ENCODE data around the gene PGC. TPM values are rescaled to one million over a fixed set of nuclear protein-coding genes. Genes with fewer than 3 reads are reported as not detected.

The PGC gene
- total RNA-seq, 1 donor from 2014 or later: not detected

DNA sequence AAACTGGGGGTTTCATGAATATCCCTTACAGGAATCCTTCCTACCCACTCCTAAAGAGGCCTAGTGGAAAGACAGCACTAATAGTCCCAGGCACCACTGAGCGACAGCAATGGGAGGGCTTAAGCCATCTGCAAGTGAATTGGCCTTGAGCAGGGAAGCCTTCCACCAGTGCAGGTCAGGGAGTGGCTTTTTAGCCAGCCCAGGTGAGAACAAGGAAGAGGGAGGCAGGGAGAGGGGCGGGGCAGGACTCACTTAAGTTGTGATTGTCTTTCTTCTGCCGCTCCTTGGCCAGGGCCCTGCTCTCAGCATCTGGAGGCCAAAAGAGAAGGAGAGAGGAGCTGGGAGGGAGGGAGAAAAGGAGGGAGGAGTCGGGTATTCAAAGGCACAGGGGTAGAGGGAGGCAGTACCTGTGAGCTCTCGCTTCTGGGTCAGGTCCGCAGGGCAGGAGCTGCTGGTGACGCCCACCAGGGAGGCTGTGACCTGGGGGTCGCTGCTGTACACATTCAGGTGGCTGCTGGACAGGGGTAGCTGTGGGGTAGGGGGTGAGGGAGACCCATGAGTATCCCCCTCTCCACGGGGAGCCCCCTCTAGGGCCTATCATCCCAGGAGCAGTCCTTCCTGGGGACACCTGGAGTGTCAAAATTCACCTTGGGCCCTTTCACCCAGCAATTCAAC, 59.6 kb downstream of the PGC start:
- Mint-ChIP-seq H3K4me3 (ENCODE audit: unreplicated experiment) (no peak overlapping the region), H3K27me3 (ENCODE audit: unreplicated experiment) (peaks cover 2% of the 10 kb centered on the region), H3K4me1 (ENCODE audit: low read depth, unreplicated experiment) (no peaks in the 10 kb centered on the region), H3K9me3 (ENCODE audit: unreplicated experiment) (no peaks in the 10 kb centered on the region), H3K27ac (ENCODE audit: unreplicated experiment) (no peak overlapping the region), H3K36me3 (ENCODE audit: unreplicated experiment) (no peaks in the 10 kb centered on the region)
- DNase-seq: no peak
- TF ChIP-seq, protein P1, sequence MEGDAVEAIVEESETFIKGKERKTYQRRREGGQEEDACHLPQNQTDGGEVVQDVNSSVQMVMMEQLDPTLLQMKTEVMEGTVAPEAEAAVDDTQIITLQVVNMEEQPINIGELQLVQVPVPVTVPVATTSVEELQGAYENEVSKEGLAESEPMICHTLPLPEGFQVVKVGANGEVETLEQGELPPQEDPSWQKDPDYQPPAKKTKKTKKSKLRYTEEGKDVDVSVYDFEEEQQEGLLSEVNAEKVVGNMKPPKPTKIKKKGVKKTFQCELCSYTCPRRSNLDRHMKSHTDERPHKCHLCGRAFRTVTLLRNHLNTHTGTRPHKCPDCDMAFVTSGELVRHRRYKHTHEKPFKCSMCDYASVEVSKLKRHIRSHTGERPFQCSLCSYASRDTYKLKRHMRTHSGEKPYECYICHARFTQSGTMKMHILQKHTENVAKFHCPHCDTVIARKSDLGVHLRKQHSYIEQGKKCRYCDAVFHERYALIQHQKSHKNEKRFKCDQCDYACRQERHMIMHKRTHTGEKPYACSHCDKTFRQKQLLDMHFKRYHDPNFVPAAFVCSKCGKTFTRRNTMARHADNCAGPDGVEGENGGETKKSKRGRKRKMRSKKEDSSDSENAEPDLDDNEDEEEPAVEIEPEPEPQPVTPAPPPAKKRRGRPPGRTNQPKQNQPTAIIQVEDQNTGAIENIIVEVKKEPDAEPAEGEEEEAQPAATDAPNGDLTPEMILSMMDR (IDR thresholded peaks at IDR 0.05; ENCODE audit: partially characterized antibody, unreplicated experiment): no peak

Other genes with a start within 250 kb of the PGC start
- 27.9 TPM for gene FOXP4, start 201.0 kb downstream of the PGC start, total RNA-seq (ENCODE audit: unreplicated experiment)
- 7.9 TPM for gene MDFI, start 108.9 kb downstream of the PGC start, total RNA-seq (ENCODE audit: unreplicated experiment)
- 3.1 TPM for gene TFEB, start 11.8 kb downstream of the PGC start, total RNA-seq (ENCODE audit: unreplicated experiment)
- 17.8 TPM for gene FRS3, start 32.5 kb upstream of the PGC start, total RNA-seq (ENCODE audit: unreplicated experiment)
- gene PRICKLE4, start 33.4 kb upstream of the PGC start, total RNA-seq (ENCODE audit: unreplicated experiment): 2.3 TPM
- 111 TPM for gene TOMM6, start 40.3 kb upstream of the PGC start, total RNA-seq (ENCODE audit: unreplicated experiment)
- 14.7 TPM for gene USP49, start 148.0 kb upstream of the PGC start, total RNA-seq (ENCODE audit: unreplicated experiment)
- gene MED20, start 173.7 kb upstream of the PGC start, total RNA-seq (ENCODE audit: unreplicated experiment): 30.9 TPM
- gene BYSL, start 174.1 kb upstream of the PGC start, total RNA-seq (ENCODE audit: unreplicated experiment): 36.2 TPM
- 27.1 TPM for gene CCND3, start 194.4 kb upstream of the PGC start, total RNA-seq (ENCODE audit: unreplicated experiment)